ENCODE results near the gene CRIP3.

The CRIP3 gene

DNA sequence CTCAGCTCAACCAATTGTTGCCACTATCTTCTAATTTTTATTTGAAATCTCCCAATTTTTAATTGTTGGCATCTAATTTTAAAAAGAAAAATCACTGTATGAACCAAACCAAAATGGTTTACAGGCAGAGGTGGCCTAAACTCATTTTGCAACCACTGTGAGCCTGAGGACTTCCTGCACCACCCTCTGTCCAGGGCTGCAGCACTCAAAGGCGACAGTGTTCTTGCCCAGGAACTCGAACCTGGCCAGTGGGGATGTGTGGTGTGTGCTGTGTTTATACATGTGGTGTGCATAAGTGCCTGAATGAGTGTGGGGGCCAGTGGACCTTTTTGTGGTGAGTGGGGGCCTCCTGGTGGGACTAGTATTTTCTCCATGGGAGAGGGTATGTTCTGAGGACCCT, 34.9 kb downstream of the CRIP3 start:
- no peak for DNase-seq

DNA sequence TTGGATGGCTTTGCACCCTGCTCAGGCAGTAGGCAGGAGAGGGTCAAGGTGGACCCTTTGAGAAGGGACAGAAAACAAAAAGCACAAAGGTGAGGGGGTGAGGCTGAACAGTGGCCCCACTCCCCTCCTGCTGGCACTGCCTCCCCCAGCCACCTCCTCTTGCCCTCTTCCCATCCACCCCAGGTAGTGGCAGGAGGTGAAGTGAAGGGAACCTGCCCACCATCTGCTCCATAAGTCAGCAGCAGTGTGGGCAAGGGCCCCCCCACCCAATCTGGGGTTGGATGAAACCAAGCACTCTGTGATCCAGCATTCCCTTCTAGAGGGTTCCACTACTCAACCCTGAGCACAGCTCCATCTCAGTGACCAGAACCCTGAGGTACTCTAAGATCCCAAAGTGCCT, 36.7 kb downstream of the CRIP3 start:
- DNase-seq = no peak

DNA sequence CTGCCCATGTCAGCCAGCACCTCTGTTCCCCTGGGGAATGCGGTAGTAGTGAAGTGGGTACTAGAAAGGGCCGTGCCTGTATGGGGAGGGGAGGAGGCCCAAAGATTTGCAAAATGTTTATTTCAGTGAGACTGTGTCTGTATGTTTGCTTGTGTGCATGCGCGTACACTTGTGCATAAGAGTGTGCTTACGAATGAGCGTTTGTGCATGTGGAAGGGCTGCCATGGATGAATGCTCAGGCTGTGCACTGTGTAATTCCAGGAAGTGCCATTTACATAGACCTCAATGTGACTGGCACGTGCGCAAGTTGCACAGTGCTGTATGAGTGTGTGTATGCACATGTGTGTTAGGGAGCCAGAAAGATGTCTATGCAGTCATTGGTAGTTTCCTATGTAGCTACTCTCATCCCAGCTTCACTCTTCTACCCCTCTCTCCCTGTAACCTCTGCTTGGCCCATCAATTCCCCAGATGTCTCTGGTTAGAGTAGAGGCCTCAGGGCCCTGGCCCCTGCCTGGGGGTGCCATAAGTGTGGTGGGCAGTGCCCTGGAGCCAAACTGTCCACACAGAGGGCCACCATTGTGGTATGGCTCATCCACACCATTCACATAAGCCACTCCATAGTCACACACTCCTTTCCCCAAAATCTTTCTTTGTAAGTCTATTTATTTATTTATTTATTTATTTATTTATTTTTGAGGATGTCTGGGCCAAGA, 37.4 kb downstream of the CRIP3 start:
- no peak for DNase-seq

- peak; percentile 9 for DNase-seq
Observed at GRCh38 chr6:43269273-43270007, 39.2 kb downstream of the CRIP3 start.

- DNase-seq = no peak
Observed at GRCh38 chr6:43268782-43269272, 39.8 kb downstream of the CRIP3 start.

GRCh38 chr6:43268355-43268700, 40.3 kb downstream of the CRIP3 start:
- no peak for DNase-seq

DNA sequence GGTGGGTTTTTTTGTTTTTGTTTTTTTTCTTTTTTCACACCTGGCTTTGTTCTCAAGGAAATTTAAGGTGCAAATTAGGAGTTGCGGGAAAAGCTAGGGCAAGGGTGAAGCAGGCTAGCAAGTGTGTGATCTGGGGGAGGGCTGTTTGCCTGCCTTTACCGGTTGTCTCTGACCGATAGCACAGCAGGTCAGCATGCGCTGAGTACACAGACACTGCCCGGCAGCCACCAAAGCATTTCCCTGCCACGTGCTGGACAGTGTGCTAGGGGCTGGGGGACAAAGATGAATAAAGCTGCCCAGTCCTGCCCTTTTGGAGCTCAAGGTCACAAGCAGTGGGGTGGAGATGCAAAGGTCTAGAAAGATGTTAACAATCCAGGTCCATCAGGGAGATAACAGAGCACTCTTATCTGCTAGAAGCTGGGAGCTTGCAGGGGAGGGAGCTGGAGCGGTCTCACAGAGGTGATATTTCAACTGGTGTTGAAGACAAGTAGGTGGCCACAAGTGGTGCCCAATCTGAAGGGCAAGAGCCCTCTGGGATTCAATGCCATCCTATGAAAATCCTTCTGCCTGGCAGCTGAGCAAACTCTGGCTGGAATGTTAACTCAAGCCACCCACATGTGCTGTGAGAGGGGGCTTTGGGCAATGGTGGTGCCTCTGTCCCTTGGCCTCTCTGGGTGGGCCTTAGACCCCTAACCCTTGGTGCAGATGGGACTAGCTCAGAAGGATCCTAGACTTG, 40.8 kb downstream of the CRIP3 start:
- no peak for DNase-seq

DNA sequence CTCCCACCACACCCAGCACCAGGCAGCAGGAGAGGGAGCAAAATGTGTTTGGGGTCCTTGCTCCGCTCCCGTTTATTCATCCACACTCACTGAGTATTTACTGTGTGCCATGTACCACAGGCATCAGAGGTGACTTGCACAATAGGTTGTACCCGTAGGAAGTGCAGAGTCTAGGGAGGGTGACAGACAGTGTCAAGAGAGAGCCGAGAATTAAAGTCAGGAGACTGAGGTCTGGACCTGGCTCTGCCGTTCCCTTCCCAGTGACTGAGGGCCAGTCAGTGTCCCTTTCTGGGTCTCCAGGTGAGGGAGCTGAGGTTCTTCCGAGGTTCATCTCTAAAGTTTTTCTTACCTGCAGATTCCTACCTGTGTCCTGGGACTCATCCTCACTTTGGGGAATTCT, 43.1 kb downstream of the CRIP3 start:
- DNase-seq = no peak

GRCh38 chr6:43264599-43265145, 44.0 kb downstream of the CRIP3 start:
- DNase-seq = no peak

DNA sequence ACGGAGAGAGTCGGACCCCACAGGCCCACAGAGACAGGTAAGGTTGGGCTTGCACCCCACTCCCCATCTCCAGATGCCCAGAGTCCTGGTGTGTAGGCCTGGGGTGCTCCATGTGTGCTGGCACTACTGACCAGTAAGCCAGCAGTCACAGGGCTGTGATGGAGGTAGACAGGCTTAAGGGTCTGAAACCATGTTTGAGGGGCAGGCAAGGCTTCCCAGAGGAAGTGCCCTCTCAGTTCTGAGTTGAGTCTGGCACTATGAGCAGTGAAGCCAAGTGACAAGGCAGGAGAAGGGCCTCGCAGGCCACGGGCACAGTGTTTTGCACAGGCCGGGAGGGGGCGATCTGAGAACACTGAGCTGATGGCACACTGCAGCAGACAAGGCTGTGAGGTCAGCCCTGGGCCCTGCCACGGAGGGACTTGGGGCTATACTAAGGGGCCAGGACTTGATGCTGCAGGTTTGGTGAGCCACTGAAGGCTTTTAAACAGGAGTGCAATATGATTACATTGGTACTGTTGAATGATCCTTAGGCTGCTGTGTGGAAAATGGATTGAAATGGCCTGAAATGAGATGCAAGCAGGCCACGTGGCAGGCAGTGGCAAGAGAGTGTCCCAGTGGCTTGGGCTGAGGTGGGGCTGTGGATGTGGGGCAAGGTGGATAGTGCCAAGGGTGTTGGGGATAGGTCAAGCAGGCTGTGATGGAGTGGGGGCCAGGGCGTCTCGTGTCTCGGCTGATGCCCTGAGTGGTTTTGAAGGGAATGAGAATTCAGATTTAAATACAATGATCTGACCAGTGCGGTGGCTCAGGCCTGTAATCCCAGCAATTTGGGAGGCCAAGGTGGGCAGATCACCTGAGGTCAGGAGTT, 45.1 kb downstream of the CRIP3 start:
- peak; percentile 64 for DNase-seq

DNA sequence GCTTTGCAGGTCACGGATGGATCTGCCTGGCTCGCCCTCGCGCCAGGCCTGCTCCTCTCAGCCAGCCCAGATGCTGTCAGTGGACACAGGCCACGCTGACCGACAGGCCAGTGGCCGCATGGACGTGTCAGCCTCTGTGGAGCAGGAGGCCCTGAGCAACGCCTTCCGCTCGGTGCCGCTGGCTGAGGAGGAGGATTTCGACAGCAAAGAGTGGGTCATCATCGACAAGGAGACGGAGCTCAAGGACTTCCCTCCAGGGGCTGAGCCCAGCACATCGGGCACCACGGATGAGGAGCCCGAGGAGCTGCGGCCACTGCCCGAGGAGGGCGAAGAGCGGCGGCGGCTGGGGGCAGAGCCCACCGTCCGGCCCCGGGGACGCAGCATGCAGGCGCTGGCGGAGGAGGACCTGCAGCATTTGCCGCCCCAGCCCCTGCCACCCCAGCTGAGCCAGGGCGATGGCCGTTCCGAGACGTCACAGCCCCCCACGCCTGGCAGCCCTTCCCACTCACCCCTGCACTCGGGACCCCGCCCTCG, 45.8 kb downstream of the CRIP3 start:
- no peak for DNase-seq

DNA sequence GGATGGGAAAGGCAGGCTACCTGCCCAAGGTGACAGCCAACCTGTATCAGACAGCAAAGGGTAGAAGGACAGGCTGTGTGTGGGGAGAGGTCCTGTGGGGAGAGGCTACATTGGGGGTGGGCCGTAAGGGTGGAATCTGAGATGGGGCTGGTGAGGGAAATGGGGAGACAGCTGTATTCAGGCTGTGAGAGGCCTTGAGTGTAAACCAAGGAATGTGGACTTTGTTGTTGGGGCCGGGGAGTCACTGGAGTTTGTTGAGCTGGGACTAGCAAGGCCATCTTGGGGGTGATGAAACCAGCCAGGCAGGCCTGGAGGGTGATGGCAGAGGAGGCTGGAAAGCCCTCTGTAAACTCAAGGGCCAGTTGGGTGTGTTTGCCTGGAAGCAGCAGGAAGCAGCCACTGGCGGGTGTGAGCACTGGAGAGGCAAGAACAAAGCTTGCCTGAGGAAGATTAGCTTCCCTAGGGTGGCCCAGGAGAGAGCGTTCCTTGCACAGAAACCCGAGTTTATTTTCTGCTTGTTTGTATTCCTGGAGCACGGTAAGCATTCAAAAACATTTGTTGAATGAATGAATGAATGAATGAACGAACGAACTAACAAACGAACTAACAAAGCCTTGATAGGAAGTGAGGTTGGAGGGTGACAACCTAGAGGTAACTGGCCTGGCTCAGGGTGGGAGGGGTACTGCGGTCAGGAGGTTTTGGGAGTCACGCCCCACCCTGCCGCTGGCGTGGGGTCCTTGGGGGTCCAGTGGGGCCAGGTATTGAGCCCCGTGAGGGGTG, 46.4 kb downstream of the CRIP3 start:
- DNase-seq = no peak

DNA sequence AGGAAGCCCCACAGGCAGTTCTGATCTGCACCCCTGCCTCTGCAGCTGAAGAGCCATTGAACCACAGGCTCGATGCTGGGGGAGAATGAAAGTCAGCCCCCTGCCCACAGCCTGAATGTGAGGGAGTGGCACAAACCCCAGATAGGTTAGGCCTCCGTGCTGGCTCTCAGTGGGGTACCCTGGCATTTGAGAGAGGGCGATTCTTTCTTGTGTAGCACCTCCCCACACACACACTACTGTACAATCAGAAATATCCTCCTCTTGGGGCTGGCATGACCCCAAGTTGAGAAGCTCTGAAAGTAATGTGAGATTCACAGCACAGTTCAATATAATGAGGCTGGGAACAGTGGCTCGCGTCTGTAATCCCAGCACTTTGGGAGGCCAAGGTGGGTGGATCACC, 47.4 kb downstream of the CRIP3 start:
- no peak for DNase-seq

- DNase-seq = peak; percentile 9
Observed at GRCh38 chr6:43260791-43261190, 47.8 kb downstream of the CRIP3 start.

GRCh38 chr6:43258807-43259686, 49.6 kb downstream of the CRIP3 start:
- no peak for DNase-seq

- DNase-seq = no peak
Observed at GRCh38 chr6:43258180-43258579, 50.4 kb downstream of the CRIP3 start.

DNA sequence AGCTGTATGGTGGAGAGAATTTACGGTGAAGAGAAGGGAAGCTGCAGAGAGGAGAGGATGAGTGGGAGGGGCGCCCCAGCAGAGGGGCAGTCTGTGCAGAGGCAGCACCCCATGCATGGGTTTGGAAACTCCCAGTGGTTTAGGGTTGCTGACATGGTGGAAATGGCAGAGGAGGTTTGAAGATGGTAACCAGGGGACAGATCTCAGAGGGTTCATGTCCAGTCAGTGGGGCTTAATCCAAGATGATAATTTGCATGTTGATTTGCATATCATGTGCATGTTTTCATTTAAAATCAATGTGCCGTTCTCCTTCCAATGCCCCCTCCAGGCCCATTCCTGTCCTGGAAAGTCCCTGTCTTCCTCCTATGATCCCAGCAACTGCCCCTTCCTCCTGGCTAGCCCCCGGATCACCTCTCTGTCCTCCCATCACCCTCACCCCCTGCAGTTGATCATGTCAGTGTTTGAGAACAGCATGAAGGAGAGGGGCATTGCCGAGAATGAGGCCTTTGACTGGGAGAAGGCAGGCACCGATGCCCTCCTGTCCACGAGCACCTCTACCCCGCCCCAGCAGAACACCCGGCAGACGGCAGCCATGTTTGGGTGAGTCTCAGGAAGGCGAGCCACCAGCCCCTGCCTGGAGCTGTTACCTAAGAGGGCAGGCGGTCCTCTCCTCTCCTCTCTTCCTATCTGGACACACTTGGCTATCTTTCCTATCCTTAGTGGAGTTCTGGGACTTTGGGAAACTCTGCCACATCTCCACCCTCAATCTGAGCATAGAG, 51.1 kb downstream of the CRIP3 start:
- DNase-seq = no peak

DNA sequence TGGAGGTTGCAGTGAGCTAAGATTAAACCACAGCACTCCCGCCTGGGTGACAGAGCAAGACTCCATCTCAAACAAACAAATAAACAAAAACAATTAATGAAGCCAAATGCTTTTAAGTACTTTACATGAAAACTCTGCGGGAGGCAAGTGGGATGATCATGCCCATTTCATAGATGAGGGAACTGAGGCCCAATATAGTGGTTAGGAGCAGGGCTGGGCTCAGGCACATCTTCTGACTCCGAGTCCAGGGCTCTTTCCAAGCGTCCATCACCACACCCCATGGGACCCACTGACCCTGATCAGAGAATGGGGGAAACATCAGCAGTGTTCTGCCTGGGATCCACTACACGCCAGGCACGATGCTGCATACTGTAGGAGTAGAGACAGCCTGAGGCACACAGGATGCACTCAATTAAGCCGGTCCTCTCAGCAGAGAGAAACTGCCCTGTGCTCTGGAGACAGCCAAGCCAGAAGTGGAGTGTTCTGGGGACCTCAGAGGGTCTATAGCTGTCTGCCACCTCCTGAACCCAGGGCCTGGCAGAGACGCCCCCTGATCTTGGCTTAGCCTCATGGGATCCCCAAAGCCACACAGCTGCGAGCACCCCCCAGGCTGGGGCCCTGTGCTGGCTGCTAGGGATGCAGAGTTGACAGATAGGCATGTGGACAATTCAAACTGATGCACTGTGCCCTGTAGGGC, 51.8 kb downstream of the CRIP3 start:
- no peak for DNase-seq
